GM04504 (cell line): ENCODE measurements around the gene ZBTB7C.

Experiments used
- DNase-seq: peaks from one replicate; pipeline ENCODE4 v3.0.0-alpha.2; 2012; ENCODE audit warnings: low read depth

ZBTB7C gene

GRCh38 chr18:48085781-48086487, 323.2 kb downstream of the ZBTB7C start:
- no peak for DNase-seq

GRCh38 chr18:48084858-48085257, 324.3 kb downstream of the ZBTB7C start:
- DNase-seq = no peak

- no peak for DNase-seq
Measured at GRCh38 chr18:48084041-48084757, 325.0 kb downstream of the ZBTB7C start.

GRCh38 chr18:48080546-48080945, 328.6 kb downstream of the ZBTB7C start:
- DNase-seq = no peak

GRCh38 chr18:48079885-48080284, 329.3 kb downstream of the ZBTB7C start:
- no peak for DNase-seq

GRCh38 chr18:48078448-48078847, 330.7 kb downstream of the ZBTB7C start:
- no peak for DNase-seq

- no peak for DNase-seq
Measured at GRCh38 chr18:48077291-48077690, 331.9 kb downstream of the ZBTB7C start.

GRCh38 chr18:48076461-48076860, 332.7 kb downstream of the ZBTB7C start:
- DNase-seq = no peak

GRCh38 chr18:48075707-48076093, 333.5 kb downstream of the ZBTB7C start:
- no peak for DNase-seq

GRCh38 chr18:48074929-48075706, 334.1 kb downstream of the ZBTB7C start:
- DNase-seq = no peak

GRCh38 chr18:48073211-48073930, 335.8 kb downstream of the ZBTB7C start:
- DNase-seq = no peak

- DNase-seq = no peak
Measured at GRCh38 chr18:48072428-48073204, 336.6 kb downstream of the ZBTB7C start.

GRCh38 chr18:48068916-48069445, 340.2 kb downstream of the ZBTB7C start:
- no peak for DNase-seq

GRCh38 chr18:48066225-48066652, 342.9 kb downstream of the ZBTB7C start:
- DNase-seq = no peak

GRCh38 chr18:48065601-48065995, 343.6 kb downstream of the ZBTB7C start:
- DNase-seq = no peak

- DNase-seq = no peak
Measured at GRCh38 chr18:48064978-48065600, 344.1 kb downstream of the ZBTB7C start.

- DNase-seq = no peak
Measured at GRCh38 chr18:48061781-48062570, 347.2 kb downstream of the ZBTB7C start.

GRCh38 chr18:48060970-48061369, 348.2 kb downstream of the ZBTB7C start:
- DNase-seq = no peak

- DNase-seq = no peak
Measured at GRCh38 chr18:48060346-48060745, 348.8 kb downstream of the ZBTB7C start.
